OCI-LY7 (cell line): ENCODE measurements around the gene MDGA2.

Experiments used
- CTCF ChIP-seq: fragments of 200-600 bp; sonication (generic); conservative IDR thresholded peaks from 2 replicates; pipeline ENCODE4 v1.5.1; 2014; ENCODE audit warnings: mild to moderate bottlenecking, antibody characterized with exemption, low read length, moderate library complexity, mixed read lengths
- EZH2phosphoT487 ChIP-seq: fragments of 200-600 bp; sonication (generic); IDR thresholded peaks from 2 replicates; pipeline ENCODE4 v1.6.1; 2018; ENCODE audit warnings: low read depth, borderline replicate concordance, mild to moderate bottlenecking, mixed run types, antibody characterized with exemption, low read length, moderate library complexity, mixed read lengths

- TF ChIP-seq EZH2phosphoT487 (no peak), CTCF (no peak)
Observed at GRCh38 chr14:47691829-47692228, 16.4 kb upstream of the MDGA2 start.
